Smooth muscle cell (in vitro differentiated cells): ENCODE data around the gene WDR48. TPM values are rescaled to one million over a fixed set of nuclear protein-coding genes. Genes with fewer than 3 reads are reported as not detected.

Experiments
- DNase-seq: peaks from one replicate; lab custom pipeline; 2025; ENCODE audit not compliant: unreplicated experiment; lab: John Stamatoyannopoulos, UW
- H2AFZ ChIP-seq: fragments of 200-600 bp; sonication (generic); 2 replicates; pipeline ENCODE4 v1.6.0; 2016; ENCODE audit warnings: antibody characterized with exemption, low read depth, mild to moderate bottlenecking
- H3F3A ChIP-seq: fragments of 200-600 bp; sonication (generic); 2 replicates; pipeline ENCODE4 v1.6.0; 2017; ENCODE audit warnings: antibody characterized with exemption, low read depth
- H3K27ac ChIP-seq: fragments of 200-600 bp; sonication (generic); 2 replicates; pipeline ENCODE4 v1.5.1; 2016; ENCODE audit warnings: low read depth, mild to moderate bottlenecking
- H3K27me3 ChIP-seq: fragments of 200-600 bp; sonication (generic); 2 replicates; pipeline ENCODE4 v1.6.1; 2016; ENCODE audit warnings: low read depth, mild to moderate bottlenecking
- H3K36me3 ChIP-seq: fragments of 200-600 bp; sonication (generic); 2 replicates; pipeline ENCODE4 v1.5.1; 2016; ENCODE audit warnings: low read depth
- H3K4me1 ChIP-seq: fragments of 200-600 bp; sonication (generic); 2 replicates; pipeline ENCODE4 v1.5.1; 2016; ENCODE audit warnings: low read depth
- H3K4me2 ChIP-seq: fragments of 200-600 bp; sonication (generic); 2 replicates; pipeline ENCODE4 v1.6.0; 2016; ENCODE audit warnings: mild to moderate bottlenecking
- H3K4me3 ChIP-seq: fragments of 200-600 bp; sonication (generic); 2 replicates; pipeline ENCODE4 v1.5.1; 2016; ENCODE audit warnings: mild to moderate bottlenecking
- H3K79me2 ChIP-seq: fragments of 200-600 bp; sonication (generic); 2 replicates; pipeline ENCODE4 v1.6.0; 2016; ENCODE audit warnings: low read depth, mild to moderate bottlenecking
- H3K9ac ChIP-seq: fragments of 200-600 bp; sonication (generic); 2 replicates; pipeline ENCODE4 v1.6.0; 2016; ENCODE audit warnings: low read depth
- H3K9me3 ChIP-seq: fragments of 200-600 bp; sonication (generic); replicated peaks from 2 replicates; pipeline ENCODE4 v1.5.1; 2016; ENCODE audit warnings: low read depth
- H4K20me1 ChIP-seq: fragments of 200-600 bp; sonication (generic); 2 replicates; pipeline ENCODE4 v1.6.0; 2016; ENCODE audit warnings: low read depth
- WGBS: methylation state at CpG from one replicate; pipeline ENCODE4 v1.1.7; 2016; ENCODE audit warnings: low lambda C conversion rate; 5-methylcytosine and 5-hydroxymethylcytosine counted together
- polyA plus RNA-seq: library from polyadenylated mRNA; unstranded; fragments of >200 nt; fragmentation: Nextera tagmentation; extraction: Ambion mirVana; gene quantifications from 2 replicates; pipeline ENCODE4 v1.2.1, GENCODE V29; 2016
- total RNA-seq: library from RNA; depleted of rRNA; stranded (reverse); fragments of >200 nt; gene quantifications from 2 replicates; pipeline ENCODE4 v1.2.3, GENCODE V29; 2014
- TF ChIP-seq, protein P1 (sequence below): fragments of 200-600 bp; sonication (generic); IDR thresholded peaks from 2 replicates; pipeline ENCODE4 v1.5.1; 2017; ENCODE audit warnings: borderline replicate concordance, mild to moderate bottlenecking, antibody characterized with exemption; ENCODE audit not compliant: insufficient read depth, poor library complexity, severe bottlenecking

WDR48 gene
- total and polyA plus RNA-seq, 2 experiments from 2014 or later: 26.9 to 34.6 TPM

DNA sequence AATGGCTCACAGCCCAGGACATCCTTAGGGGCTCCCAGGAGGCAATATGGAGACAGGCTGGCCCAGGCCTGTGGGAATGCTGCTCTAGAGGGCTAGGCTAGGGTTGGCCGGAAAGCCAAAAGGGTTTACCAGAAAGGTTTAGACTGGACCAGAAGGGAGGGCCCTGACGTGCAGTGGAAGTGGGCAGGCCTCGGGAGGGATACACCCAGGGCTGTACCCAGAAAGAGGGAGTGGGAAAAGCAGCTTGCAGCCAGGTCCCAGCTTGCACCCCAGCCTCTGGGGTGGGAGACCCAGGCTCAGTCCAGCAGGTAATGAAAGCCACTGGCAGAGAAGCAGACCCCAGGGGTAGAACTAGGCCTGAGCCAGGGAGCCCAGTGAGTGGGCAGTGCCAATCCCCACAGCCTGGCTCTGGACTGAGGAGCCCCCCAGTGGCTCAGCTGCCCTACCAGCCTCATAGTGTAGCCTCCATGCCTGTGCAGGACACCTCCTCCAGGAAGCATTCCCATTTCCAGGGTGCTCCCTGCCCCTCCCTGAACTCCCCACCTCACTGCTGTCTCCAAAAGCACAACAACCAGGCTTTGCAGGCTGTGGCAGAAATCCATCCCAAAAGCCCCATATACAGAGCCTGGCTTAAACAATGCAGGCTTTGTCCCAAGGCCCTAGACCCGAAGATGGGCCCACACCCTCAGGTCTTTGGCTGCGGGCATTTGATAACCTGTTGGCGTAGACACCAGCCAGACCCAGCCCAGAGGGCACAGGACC lies 52.2 kb downstream of the WDR48 start:
- Histone ChIP-seq H3K9ac (no peak overlapping the region), H3K4me3 (no peak overlapping the region), H3K27ac (no peak overlapping the region), H4K20me1 (peaks cover 75% of the 10 kb centered on the region), H2AFZ (no peak overlapping the region), H3K27me3 (no peaks in the 10 kb centered on the region), H3F3A (no peaks in the 10 kb centered on the region), H3K36me3 (no peaks in the 10 kb centered on the region), H3K79me2 (peaks cover 43% of the 10 kb centered on the region), H3K4me2 (no peak overlapping the region), H3K9me3 (no peaks in the 10 kb centered on the region), H3K4me1 (peaks cover 15% of the 10 kb centered on the region)
- WGBS: 96% methylated on average over 6 of the region's 6 CpGs
- no peak for DNase-seq
- TF ChIP-seq, protein P1, sequence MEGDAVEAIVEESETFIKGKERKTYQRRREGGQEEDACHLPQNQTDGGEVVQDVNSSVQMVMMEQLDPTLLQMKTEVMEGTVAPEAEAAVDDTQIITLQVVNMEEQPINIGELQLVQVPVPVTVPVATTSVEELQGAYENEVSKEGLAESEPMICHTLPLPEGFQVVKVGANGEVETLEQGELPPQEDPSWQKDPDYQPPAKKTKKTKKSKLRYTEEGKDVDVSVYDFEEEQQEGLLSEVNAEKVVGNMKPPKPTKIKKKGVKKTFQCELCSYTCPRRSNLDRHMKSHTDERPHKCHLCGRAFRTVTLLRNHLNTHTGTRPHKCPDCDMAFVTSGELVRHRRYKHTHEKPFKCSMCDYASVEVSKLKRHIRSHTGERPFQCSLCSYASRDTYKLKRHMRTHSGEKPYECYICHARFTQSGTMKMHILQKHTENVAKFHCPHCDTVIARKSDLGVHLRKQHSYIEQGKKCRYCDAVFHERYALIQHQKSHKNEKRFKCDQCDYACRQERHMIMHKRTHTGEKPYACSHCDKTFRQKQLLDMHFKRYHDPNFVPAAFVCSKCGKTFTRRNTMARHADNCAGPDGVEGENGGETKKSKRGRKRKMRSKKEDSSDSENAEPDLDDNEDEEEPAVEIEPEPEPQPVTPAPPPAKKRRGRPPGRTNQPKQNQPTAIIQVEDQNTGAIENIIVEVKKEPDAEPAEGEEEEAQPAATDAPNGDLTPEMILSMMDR: no peak

DNA sequence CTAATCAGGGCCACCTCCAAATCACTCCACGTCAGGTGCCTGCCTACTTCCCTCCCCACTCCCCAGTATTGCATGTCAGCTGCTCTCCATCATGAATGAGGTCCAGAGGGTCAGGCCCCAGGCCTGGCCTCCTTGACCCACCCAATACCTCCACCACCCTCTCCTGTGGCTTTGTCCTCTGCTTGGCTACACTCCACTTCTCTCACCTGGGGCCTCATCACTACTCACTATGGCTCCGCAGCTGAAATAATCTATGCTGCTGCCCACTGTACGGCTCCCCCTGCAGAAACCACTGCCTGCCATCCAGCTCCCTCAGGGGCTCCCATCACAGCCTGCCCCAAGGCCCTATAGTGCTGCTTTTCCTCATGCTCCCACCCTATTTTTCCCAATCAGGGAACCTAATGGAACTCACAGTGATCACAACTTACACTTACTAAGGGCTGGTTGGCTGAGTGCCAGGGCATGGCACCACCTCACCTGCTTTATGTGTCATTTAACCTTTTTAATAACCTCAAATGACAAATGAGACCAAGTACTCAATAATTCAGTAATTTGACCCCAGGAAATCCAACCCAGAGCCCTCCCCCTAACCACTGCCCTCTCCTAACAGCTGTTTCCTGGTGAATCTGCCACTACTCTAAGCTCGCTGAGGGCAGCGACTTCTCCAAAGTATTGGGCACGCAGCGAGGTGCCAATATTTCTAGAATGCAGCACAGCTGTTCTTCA lies 53.3 kb downstream of the WDR48 start:
- Histone ChIP-seq H4K20me1 (peaks cover 68% of the 10 kb centered on the region), H3K9me3 (no peaks in the 10 kb centered on the region), H3K36me3 (no peaks in the 10 kb centered on the region), H3K79me2 (peaks cover 43% of the 10 kb centered on the region), H3K9ac (no peak overlapping the region), H3K4me1 (peaks cover 15% of the 10 kb centered on the region), H3K4me3 (no peak overlapping the region), H3F3A (no peaks in the 10 kb centered on the region), H2AFZ (no peak overlapping the region), H3K4me2 (peak overlapping the region; percentile 98), H3K27ac (no peak overlapping the region), H3K27me3 (no peaks in the 10 kb centered on the region)
- DNase-seq: no peak
- TF ChIP-seq, protein P1: no peak
- 87% methylated on average over 7 of the region's 7 CpGs for WGBS

DNA sequence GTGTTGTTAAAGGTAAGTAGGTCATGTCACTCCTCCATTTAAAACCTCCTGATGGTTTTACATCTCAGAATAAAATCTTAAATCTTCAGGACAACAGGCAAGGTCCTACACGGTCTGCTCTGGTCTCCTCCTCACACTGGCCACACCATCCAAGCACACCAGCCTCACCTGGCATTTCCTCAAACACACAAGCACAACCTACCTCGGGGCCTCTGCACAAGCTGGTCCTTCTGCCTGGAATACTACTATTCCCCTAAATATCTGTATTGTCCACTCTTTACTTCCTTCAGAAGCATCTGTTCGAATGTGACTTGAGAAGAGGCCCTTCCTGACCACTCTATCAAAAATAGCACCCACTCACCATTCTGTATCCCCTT lies 53.9 kb downstream of the WDR48 start:
- no peak overlapping the region for H2AFZ ChIP-seq
- peaks cover 15% of the 10 kb centered on the region for H3K4me1 ChIP-seq
- no peak overlapping the region for H3K9ac ChIP-seq
- DNase-seq: no peak
- H3K9me3 ChIP-seq: no peaks in the 10 kb centered on the region
- H3K4me3 ChIP-seq: peak overlapping the region; percentile 98
- no peaks in the 10 kb centered on the region for H3K27me3 ChIP-seq
- peaks cover 63% of the 10 kb centered on the region for H4K20me1 ChIP-seq
- H3K27ac ChIP-seq: no peak overlapping the region
- peaks cover 43% of the 10 kb centered on the region for H3K79me2 ChIP-seq
- peak overlapping the region; percentile 98 for H3K4me2 ChIP-seq
- TF ChIP-seq, protein P1: no peak
- no peaks in the 10 kb centered on the region for H3K36me3 ChIP-seq
- no peaks in the 10 kb centered on the region for H3F3A ChIP-seq
- 85% methylated on average over 3 of the region's 3 CpGs for WGBS
